WERI-Rb-1 (cell line): ENCODE results near the gene RALB.
"Not testable (repeated sequence)": the region's sequence is repeated elsewhere in the genome, so short reads cannot be mapped to it uniquely, and the experiment has no call there.

Experiments
- DNase-seq: peaks from one replicate; pipeline ENCODE4 v3.0.0-alpha.2; 2020
- H3K27ac ChIP-seq: fragments of 250-450 bp; sonication (Bioruptor Pico); 2 replicates; pipeline ENCODE4 v1.5.1; 2020; ENCODE audit warnings: mild to moderate bottlenecking, moderate library complexity
- H3K27me3 ChIP-seq: fragments of 250-450 bp; sonication (Bioruptor Pico); 2 replicates; pipeline ENCODE4 v1.5.1; 2021; ENCODE audit warnings: mild to moderate bottlenecking, low read depth, moderate library complexity; ENCODE audit not compliant: insufficient read depth, severe bottlenecking
- H3K36me3 ChIP-seq: fragments of 250-450 bp; sonication (Bioruptor Pico); 2 replicates; pipeline ENCODE4 v1.5.1; 2020; ENCODE audit warnings: mild to moderate bottlenecking, moderate library complexity
- H3K4me3 ChIP-seq: 2 replicates; pipeline ENCODE4 v1.5.1; 2011; ENCODE audit warnings: low read depth, mild to moderate bottlenecking, control low read depth, low read length
- H3K9me3 ChIP-seq: fragments of 250-450 bp; sonication (Bioruptor Pico); 2 replicates; pipeline ENCODE4 v1.5.1; 2021; ENCODE audit warnings: mild to moderate bottlenecking, moderate library complexity; ENCODE audit not compliant: severe bottlenecking
- TF ChIP-seq, protein P1 (sequence below): IDR thresholded peaks from 2 replicates; pipeline ENCODE4 v1.5.1; 2011; ENCODE audit warnings: low read depth, mild to moderate bottlenecking, control low read depth, inconsistent platforms, low read length

RALB gene

GRCh38 chr2:120231974-120232635 lies 20.5 kb upstream of the RALB start:
- no peaks in the 10 kb centered on the region for H3K9me3 ChIP-seq
- TF ChIP-seq, protein P1, sequence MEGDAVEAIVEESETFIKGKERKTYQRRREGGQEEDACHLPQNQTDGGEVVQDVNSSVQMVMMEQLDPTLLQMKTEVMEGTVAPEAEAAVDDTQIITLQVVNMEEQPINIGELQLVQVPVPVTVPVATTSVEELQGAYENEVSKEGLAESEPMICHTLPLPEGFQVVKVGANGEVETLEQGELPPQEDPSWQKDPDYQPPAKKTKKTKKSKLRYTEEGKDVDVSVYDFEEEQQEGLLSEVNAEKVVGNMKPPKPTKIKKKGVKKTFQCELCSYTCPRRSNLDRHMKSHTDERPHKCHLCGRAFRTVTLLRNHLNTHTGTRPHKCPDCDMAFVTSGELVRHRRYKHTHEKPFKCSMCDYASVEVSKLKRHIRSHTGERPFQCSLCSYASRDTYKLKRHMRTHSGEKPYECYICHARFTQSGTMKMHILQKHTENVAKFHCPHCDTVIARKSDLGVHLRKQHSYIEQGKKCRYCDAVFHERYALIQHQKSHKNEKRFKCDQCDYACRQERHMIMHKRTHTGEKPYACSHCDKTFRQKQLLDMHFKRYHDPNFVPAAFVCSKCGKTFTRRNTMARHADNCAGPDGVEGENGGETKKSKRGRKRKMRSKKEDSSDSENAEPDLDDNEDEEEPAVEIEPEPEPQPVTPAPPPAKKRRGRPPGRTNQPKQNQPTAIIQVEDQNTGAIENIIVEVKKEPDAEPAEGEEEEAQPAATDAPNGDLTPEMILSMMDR: no peak
- H3K27ac ChIP-seq: no peak overlapping the region
- H3K36me3 ChIP-seq: no peaks in the 10 kb centered on the region
- no peaks in the 10 kb centered on the region for H3K27me3 ChIP-seq
- no peak for DNase-seq
- H3K4me3 ChIP-seq: no peak overlapping the region

DNA sequence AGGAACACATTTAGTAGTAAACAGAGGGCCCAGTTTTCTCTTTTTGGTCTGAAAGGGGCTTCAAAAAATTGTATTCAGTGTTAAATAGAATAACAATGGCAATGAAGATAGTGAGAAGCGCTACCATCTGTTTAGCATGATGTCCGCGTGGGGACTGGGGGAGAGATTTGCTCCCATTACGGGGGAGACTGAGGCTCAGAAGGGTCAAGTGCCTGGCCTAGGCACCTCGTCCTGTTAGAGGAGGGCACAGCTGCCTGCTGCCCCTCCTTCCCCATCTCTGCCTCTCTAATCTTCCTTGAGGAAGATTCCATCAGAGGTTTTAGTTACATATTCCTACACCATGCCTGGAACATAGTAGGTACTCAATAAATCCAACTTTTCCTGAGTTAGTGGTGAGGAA lies 19.4 kb upstream of the RALB start:
- H3K4me3 ChIP-seq: no peak overlapping the region
- H3K27me3 ChIP-seq: no peaks in the 10 kb centered on the region
- H3K36me3 ChIP-seq: no peaks in the 10 kb centered on the region
- TF ChIP-seq, protein P1: no peak
- H3K9me3 ChIP-seq: no peaks in the 10 kb centered on the region
- DNase-seq: no peak
- no peak overlapping the region for H3K27ac ChIP-seq

DNA sequence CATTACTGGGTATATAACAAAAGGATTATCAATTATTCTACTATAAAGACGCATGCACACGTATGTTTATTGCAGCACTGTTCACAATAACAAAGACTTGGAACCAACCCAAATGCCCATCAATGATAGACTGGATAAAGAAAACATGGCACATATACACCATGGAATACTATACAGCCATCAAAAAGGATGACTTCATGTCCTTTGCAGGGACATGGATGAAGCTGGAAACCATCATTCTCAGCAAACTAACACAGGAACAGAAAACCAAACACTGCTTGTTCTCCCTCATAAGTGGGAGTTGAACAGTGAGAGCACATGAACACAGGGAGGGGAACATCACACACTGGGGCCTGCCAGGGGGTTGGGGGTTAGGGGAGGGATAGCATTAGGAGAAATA lies 17.5 kb upstream of the RALB start:
- H3K4me3 ChIP-seq, H3K27ac ChIP-seq, H3K9me3 ChIP-seq, H3K27me3 ChIP-seq, H3K36me3 ChIP-seq, DNase-seq: not testable (repeated sequence)

DNA sequence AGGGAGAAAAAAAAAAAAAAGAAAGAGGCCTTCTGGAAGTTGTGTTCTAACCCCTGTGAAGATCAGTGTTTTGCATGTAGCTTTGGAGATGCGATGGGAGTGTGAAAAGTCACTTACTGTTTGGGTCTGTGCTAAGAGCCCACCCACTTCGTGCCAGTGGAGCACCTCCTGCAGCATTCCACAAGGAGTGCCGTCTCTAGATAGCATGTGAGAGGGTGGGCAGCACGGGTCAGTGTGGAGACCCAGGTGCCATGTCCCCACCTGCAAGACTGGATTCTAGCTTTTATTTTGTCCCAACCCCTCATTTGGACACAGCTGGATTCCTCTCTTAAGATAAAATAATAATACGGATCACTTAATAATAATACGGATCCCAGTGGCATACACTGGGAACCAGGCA lies 17.0 kb upstream of the RALB start:
- TF ChIP-seq, protein P1: no peak
- H3K36me3 ChIP-seq: no peaks in the 10 kb centered on the region
- no peaks in the 10 kb centered on the region for H3K27me3 ChIP-seq
- no peak overlapping the region for H3K27ac ChIP-seq
- DNase-seq: no peak
- H3K4me3 ChIP-seq: no peak overlapping the region
- H3K9me3 ChIP-seq: no peaks in the 10 kb centered on the region

DNA sequence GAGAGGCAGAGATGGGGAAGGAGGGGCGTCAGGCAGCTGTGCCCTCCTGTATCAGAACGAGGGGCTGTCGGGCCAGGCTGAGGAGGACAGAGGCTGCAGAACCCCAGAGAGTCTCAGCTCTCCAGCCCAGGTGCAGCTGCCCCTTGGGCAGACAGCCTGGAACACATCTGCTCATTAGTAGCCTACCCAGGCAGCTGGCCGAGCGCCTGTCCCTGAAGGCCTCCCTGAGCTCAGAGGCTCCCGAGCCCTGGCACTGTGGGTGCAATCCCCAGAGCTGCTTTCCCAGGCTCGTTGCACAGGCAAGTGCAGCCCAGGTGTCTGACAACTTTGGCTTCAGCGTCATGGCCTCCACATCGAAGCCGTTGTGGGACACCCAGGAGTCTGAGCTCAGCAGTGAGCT lies 16.3 kb upstream of the RALB start:
- H3K9me3 ChIP-seq: no peaks in the 10 kb centered on the region
- DNase-seq: no peak
- H3K36me3 ChIP-seq: no peaks in the 10 kb centered on the region
- H3K27ac ChIP-seq: no peak overlapping the region
- no peaks in the 10 kb centered on the region for H3K27me3 ChIP-seq
- TF ChIP-seq, protein P1: no peak
- H3K4me3 ChIP-seq: no peak overlapping the region

GRCh38 chr2:120236791-120237190 lies 15.9 kb upstream of the RALB start:
- Histone ChIP-seq H3K27ac (no peak overlapping the region), H3K9me3 (no peaks in the 10 kb centered on the region), H3K36me3 (no peaks in the 10 kb centered on the region), H3K27me3 (no peaks in the 10 kb centered on the region), H3K4me3 (no peak overlapping the region)
- no peak for DNase-seq
- TF ChIP-seq, protein P1: no peak
